ENCODE results near the gene SV2B.
"Not testable (repeated sequence)": the region's sequence is repeated elsewhere in the genome, so short reads cannot be mapped to it uniquely, and the experiment has no call there.

Gene SV2B

GRCh38 chr15:91344912-91345311 is 244.9 kb downstream of the SV2B start:
- not testable (repeated sequence) for DNase-seq (ENCODE audit: extremely low spot score, insufficient read length, low read depth); FAIRE-seq

GRCh38 chr15:91345736-91346135 is 245.7 kb downstream of the SV2B start:
- no peak for DNase-seq (ENCODE audit: extremely low spot score, insufficient read length, low read depth)
- no peak for FAIRE-seq

- FAIRE-seq = no peak
- DNase-seq (ENCODE audit: extremely low spot score, insufficient read length, low read depth) = no peak
Observed at GRCh38 chr15:91346259-91346658, 246.2 kb downstream of the SV2B start.

- FAIRE-seq = no peak
- no peak for DNase-seq (ENCODE audit: extremely low spot score, insufficient read length, low read depth)
Observed at GRCh38 chr15:91348752-91349500, 248.9 kb downstream of the SV2B start.

Measured in GM18507 (cell line).